ENCODE measurements around the gene OR51B2.
"Not testable (repeated sequence)": the region's sequence is repeated elsewhere in the genome, so short reads cannot be mapped to it uniquely, and the experiment has no call there.

The OR51B2 gene, protein sequence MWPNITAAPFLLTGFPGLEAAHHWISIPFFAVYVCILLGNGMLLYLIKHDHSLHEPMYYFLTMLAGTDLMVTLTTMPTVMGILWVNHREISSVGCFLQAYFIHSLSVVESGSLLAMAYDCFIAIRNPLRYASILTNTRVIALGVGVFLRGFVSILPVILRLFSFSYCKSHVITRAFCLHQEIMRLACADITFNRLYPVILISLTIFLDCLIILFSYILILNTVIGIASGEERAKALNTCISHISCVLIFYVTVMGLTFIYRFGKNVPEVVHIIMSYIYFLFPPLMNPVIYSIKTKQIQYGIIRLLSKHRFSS

DNA sequence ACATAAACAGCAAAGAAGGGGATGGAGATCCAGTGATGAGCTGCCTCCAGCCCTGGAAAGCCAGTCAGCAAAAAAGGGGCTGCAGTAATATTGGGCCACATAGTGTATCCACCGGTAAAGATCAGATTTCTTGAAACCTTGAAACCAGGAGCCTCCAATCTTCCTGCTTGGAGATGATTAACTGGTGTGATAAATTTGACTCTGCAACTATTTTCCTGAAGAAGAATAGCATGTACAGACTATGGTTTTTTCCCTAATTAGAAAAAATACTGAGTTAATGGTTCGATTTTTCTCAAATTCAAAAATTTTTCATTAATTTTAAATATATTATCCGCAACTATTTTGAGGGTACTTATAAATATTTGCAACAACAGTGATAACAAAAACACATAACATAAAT is at the start of gene OR51B2:
OR51B2 (minus strand) TSS at position 101 of the 400 bp plus-strand sequence; CDS start at position 101, 0 bp downstream.
- Mint-ChIP-seq H3K9me3 (no peaks in the 10 kb centered on the region), H3K4me3 (no peak within 1 kb of the TSS), H3K36me3 (no peaks in the 10 kb centered on the region), H3K27ac (no peak within 1 kb of the TSS), H3K27me3 (no peaks in the 10 kb centered on the region), H3K4me1 (no peaks in the 10 kb centered on the region)

DNA sequence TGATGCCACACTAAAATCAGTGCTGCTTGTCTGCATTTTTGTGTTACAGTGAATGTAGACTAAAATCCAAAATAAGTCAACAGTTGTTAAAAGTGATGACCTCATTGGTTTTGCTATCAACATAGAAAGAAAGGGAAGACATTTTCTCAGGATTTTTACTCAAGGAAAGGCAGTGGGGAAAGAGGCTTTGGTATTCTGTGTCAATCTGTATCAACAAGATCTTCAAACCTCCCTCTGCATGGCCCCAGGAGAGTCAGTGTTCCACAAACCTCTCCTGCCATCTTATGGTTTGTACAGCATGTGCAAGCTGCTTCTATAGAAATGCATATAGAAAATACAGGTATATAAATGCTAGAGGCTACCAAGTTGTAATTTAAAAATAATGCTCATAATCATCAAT is 45.7 kb upstream of the OR51B2 start:
- H3K9me3 Mint-ChIP-seq: no peaks in the 10 kb centered on the region
- no peaks in the 10 kb centered on the region for H3K36me3 Mint-ChIP-seq
- H3K27me3 Mint-ChIP-seq: peaks cover 8% of the 10 kb centered on the region
- no peak overlapping the region for H3K4me3 Mint-ChIP-seq
- no peaks in the 10 kb centered on the region for H3K4me1 Mint-ChIP-seq
- H3K27ac Mint-ChIP-seq: no peak overlapping the region

DNA sequence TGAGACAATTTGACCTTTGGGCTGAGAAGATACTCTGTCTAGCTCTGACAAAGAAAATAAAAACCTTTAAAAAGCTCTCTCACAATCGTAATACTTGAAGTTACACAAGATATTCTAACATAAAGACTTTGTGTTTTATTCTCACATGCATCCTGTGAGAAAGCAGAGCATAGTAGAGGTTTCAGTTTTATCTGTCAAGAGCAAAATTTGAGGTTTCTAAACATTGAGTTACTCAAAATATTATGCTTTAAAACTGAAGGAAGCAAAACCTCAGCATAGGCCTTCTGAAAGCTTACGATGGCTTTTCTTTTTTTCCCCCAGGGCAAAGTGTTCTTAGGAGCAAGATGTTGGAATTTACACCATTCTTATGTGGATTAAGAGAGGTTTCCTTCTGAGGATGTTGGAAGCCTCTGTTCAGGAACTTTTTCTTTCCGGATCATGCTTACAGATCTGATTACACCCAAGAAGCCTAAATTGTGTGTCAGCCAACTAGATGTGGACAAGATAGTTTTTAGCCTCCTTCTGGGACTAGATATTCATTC is 44.5 kb upstream of the OR51B2 start:
- Mint-ChIP-seq H3K4me1 (no peaks in the 10 kb centered on the region), H3K27me3 (peaks cover 8% of the 10 kb centered on the region), H3K27ac (no peak overlapping the region), H3K9me3 (no peaks in the 10 kb centered on the region), H3K36me3 (no peaks in the 10 kb centered on the region), H3K4me3 (no peak overlapping the region)

DNA sequence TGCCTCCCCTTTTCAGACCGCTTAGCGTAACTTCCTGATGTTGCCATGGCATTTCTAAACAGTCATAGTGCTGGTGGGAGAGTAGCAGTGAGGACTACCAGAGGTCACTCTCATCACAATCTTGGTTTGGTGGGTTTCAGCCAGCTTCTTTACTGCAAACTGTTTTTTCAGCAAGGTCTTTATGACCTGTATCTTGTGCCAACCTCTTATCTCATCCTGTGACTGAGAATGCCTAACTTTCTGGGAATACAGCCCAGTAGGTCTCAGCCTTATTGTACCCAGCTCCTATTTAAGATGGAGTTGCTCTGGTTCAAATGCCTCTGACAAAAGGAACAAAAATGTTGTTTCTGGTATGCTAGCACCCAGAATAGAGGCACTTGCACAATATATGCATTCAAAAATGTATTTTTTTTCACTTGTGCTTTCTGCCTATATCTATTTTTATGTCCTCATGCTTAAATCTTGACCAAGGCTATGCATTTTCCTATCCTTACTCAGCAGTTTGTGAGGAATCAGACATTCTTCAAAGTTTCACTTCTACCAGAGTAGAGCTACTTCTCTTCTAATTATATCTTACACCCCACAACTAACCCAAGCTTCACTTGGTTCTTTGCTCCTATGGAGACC is 43.5 kb upstream of the OR51B2 start:
- peaks cover 5% of the 10 kb centered on the region for H3K27me3 Mint-ChIP-seq
- H3K4me1 Mint-ChIP-seq: no peaks in the 10 kb centered on the region
- no peak overlapping the region for H3K4me3 Mint-ChIP-seq
- no peaks in the 10 kb centered on the region for H3K9me3 Mint-ChIP-seq
- H3K36me3 Mint-ChIP-seq: no peaks in the 10 kb centered on the region
- H3K27ac Mint-ChIP-seq: no peak overlapping the region

DNA sequence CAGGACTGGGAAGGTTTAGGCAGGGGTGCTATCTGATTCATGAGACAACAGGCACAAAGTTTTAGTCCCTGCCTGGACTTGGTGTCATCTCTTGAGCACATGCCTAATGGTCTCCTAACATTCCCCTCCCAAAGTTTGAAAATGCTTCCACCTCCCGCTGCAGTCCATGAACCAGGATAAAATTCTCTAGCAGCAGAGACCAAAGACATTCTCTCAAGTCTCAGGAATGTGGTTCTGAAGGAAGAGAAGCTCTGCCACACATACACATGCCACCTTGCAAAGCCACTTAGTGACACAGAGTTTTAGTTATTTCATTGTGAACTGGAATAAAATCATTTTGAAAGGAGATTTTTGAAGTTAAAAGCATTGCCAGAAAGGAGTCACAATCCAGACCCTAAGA is 42.8 kb upstream of the OR51B2 start:
- Mint-ChIP-seq H3K4me3 (no peak overlapping the region), H3K9me3 (no peaks in the 10 kb centered on the region), H3K27me3 (peaks cover 4% of the 10 kb centered on the region), H3K36me3 (no peaks in the 10 kb centered on the region), H3K27ac (no peak overlapping the region), H3K4me1 (no peaks in the 10 kb centered on the region)

DNA sequence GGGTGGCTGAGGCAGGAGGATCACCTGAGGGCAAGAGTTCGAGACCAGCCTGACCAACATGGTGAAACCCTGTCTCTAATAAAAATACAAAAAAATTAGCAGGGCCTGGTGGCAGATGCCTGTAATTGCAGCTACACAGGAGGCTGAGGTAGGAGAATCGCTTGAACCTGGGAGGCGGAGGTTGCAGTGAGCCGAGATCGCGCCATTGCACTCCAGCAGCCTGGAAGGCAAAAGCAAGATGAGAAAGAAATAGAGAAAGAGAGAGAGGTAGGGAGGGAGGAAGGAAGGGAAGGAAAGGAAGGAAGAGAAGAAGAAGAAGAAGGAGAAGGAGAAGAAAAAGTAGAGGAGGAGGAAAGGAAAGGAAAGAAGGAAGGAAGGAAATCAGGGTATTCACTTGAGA is 42.3 kb upstream of the OR51B2 start:
- H3K36me3 Mint-ChIP-seq, H3K9me3 Mint-ChIP-seq, H3K4me3 Mint-ChIP-seq, H3K4me1 Mint-ChIP-seq, H3K27ac Mint-ChIP-seq, H3K27me3 Mint-ChIP-seq: not testable (repeated sequence)

DNA sequence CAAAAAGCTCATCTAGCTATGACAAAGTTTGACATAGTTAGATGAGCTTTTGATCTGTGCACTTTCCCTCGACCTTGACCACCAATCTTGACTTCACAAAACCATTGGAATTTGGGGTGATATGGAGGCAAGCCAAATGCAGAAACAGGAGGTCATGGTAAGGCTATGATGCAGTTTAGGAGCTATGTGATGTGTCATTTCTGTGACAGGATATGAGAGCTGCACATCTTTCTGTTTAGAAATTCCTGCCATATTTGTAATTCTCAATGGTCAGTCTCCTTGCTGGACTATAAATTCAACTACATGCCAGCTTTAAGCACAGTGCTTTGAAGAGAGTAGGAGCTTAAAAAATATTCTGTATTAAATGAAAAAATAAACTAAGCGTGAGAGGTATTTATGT is 40.1 kb upstream of the OR51B2 start:
- Mint-ChIP-seq H3K36me3 (no peaks in the 10 kb centered on the region), H3K4me3 (no peak overlapping the region), H3K4me1 (no peaks in the 10 kb centered on the region), H3K27me3 (peaks cover 2% of the 10 kb centered on the region), H3K27ac (no peak overlapping the region), H3K9me3 (no peaks in the 10 kb centered on the region)

DNA sequence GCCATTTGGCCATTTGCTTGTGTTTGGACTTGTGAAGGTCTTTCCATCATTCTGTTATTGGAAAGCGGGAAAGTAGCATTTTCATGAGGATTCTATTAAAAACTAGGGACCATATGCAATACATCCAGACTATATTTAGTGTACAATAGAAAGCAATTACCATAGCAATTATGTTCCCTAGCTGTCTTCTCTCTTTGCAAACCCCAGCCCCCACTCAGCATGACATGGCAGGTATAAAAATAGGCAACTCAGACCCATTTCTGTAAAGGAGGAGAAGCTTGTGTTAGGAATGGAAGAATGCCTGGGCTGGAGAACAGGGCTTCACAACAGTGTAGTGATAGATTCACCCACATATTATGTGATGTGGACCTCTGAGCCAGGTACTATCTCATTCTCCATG is 39.6 kb upstream of the OR51B2 start:
- Mint-ChIP-seq H3K4me3 (no peak overlapping the region), H3K27ac (no peak overlapping the region), H3K9me3 (no peaks in the 10 kb centered on the region), H3K36me3 (no peaks in the 10 kb centered on the region), H3K4me1 (no peaks in the 10 kb centered on the region), H3K27me3 (peaks cover 2% of the 10 kb centered on the region)

DNA sequence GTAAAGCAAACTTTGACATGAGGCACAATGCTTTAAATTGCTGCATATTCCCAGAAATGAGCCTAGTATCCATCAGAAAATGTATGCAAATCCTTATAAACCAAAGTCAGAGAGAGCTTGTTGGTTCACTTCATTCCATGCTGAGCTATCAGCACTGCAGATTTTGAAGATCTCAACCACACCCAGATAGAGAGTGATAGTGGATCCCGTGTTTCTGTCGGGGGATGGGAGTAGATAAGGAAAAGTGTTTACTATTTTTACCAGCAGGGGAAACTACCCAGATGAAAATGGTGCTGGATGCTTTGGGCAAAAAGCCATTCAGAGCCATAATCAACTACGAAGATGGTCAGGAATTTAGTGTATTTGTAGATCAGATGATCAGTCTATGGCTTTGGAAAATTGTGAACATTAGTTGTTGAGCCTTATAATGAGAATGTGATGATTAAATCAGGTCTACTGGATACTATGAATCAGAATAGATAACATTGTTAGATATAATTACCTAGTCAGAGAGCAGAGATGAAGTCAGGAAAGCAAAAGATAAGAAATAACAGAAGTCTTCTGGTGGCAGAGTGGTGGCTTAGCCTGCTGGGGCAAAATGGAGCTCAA is 38.0 kb upstream of the OR51B2 start:
- H3K4me3 Mint-ChIP-seq: no peak overlapping the region
- H3K36me3 Mint-ChIP-seq: no peaks in the 10 kb centered on the region
- no peaks in the 10 kb centered on the region for H3K9me3 Mint-ChIP-seq
- H3K27ac Mint-ChIP-seq: no peak overlapping the region
- peaks cover 2% of the 10 kb centered on the region for H3K27me3 Mint-ChIP-seq
- no peaks in the 10 kb centered on the region for H3K4me1 Mint-ChIP-seq

DNA sequence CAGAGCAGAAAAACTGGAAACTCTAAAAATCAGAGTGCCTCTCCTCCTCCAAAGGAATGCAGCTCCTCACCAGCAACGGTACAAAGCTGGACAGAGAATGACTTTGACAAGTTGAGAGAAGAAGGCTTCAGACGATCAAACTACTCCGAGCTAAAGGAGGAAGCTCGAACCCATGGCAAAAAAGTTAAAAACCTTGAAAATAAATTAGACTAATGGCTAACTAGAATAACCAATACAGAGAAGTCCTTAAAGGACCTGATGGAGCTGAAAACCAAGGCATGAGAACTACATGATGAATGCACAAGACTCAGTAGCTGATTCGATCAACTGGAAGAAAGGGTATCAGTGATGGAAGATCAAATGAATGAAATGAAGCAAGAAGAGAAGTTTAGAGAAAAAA is 31.9 kb upstream of the OR51B2 start:
- H3K9me3 Mint-ChIP-seq, H3K36me3 Mint-ChIP-seq, H3K4me1 Mint-ChIP-seq, H3K4me3 Mint-ChIP-seq, H3K27ac Mint-ChIP-seq, H3K27me3 Mint-ChIP-seq: not testable (repeated sequence)

DNA sequence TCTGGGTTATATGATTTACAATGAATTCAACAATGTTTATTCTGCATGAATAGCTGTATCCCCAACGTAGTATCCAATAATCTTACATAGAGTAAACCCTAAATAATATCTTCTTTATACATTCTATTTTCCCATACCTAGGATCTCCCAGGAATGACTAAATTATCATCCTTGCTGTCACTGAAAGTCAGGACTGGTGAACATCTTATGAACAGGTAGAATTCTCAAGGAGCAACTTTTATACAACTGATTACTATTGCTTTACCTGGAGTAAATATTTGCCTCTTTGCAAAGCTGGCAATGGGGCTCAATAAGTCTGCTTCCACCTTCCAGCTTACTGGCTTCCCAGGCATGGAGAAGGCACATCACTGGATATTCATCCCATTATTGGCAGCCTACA is 27.1 kb upstream of the OR51B2 start, which contains the start of gene OR51B6:
OR51B6 (plus strand) TSS at position 301 of the 400 bp plus-strand sequence; CDS start at position 301, 0 bp downstream.
- Mint-ChIP-seq H3K4me3 (no peak within 1 kb of the TSS), H3K4me1 (no peaks in the 10 kb centered on the region), H3K36me3 (no peaks in the 10 kb centered on the region), H3K27me3 (peaks cover 9% of the 10 kb centered on the region), H3K9me3 (no peaks in the 10 kb centered on the region), H3K27ac (no peak within 1 kb of the TSS)

DNA sequence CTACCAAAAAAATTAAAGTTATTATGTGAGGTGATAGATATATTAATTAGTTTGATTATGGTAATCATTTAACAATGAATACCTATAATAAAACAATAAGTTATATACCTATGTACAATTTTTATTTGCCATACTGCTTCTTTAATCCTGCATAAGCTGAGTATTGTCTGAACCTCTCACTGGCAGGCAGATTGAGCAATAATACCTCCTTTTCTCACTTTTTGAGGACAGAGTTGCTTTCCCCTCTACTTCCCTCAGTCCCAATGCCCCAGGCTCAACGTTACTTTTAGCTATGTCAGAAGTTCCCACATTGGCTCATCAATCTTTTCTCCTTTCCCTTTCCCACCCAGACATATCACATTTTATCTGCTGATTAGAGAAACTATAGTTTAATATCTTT is 25.5 kb upstream of the OR51B2 start:
- Mint-ChIP-seq H3K27me3 (peaks cover 9% of the 10 kb centered on the region), H3K27ac (no peak overlapping the region), H3K4me3 (no peak overlapping the region), H3K36me3 (no peaks in the 10 kb centered on the region), H3K4me1 (no peaks in the 10 kb centered on the region), H3K9me3 (no peaks in the 10 kb centered on the region)

DNA sequence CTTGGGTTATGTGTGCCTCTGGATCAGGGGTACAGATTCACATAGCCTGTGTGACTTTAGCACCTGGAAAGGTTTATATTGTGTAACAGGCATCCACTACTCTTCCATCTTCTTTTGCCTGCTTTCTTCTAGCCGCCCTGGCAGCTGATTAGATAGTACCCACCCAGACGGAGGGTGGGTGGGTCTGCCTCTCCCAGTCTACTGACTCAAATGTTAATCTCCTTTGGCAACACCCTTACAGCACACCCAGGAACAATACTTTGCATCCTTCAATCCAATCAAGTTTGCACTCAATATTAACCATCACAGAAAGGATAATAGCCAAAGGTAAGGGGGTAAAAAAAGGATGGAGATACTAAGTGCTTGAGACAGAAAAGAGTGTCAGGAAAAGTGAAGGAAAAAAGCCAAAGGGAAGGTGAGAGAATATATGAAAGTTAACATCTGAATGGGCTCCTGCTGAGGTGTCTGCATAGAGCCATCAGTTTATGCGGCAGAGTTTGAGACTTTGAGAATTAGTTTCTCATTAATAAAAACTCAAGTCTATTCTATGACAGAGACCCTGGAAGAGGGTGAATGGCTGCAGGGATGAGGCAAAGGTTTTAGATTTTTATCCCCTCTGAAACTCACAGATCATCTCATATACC is 24.6 kb upstream of the OR51B2 start:
- H3K4me1 Mint-ChIP-seq: no peaks in the 10 kb centered on the region
- H3K9me3 Mint-ChIP-seq: no peaks in the 10 kb centered on the region
- H3K27ac Mint-ChIP-seq: no peak overlapping the region
- peaks cover 11% of the 10 kb centered on the region for H3K27me3 Mint-ChIP-seq
- H3K36me3 Mint-ChIP-seq: no peaks in the 10 kb centered on the region
- H3K4me3 Mint-ChIP-seq: no peak overlapping the region

DNA sequence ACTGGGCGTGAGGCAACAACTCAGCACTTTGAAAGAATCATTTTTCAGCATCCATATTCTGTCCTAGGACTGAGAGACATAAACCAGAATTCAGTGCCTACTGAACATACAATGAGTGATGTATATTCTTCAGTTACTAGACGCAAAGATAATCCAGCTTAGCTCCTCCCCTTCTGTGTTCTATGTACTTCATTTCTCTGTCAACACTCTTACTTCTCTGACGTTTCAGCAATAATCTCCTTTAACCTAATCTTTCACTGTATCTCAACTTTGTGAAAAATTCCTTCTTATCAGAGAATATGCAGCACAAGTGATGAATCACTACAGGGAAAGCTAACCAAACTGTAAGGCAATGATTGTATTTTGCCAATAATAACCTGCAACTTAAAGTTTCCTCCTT is 21.7 kb upstream of the OR51B2 start:
- Mint-ChIP-seq H3K4me3 (no peak overlapping the region), H3K27me3 (peaks cover 13% of the 10 kb centered on the region), H3K4me1 (no peaks in the 10 kb centered on the region), H3K36me3 (no peaks in the 10 kb centered on the region), H3K9me3 (no peaks in the 10 kb centered on the region), H3K27ac (no peak overlapping the region)

DNA sequence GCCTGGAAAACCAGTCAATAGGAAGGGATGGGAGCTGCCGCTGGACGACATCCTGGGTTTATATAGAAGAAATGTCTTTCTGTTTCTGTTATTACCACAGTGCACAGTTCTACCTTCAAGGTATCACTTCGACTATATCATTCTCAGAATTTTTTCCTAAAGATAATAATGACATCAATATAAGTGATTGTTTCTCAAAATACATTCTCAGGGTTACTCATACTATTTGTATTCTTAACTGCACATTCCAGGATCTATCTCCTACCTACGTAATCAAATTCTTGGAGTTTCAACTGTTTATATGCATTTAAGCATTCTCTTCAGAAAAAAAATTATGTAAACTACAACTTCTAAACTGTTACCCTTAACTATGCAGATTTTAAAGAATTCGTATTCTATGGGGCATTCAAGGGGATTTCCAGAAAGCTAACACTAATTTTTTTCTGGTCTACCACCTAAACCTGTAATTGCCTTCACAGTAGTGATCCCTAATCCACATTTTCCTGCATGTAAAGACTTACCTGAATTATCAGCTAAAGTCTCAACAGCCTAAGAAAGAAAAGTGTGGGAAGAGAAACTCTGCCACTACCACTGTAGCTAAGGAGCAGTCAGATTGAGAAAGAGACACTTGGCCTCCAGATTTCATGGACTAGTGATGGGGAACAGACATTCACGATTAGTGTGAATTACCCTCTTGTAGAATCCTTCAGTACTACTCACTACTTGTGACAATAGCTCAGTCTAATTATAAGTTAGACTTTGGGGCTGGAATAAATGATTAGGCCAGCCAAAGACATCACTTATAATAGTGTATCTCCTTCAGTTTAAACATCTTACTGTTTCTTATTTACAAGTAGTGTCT is 19.6 kb upstream of the OR51B2 start, which contains the start of gene OR51B5:
OR51B5 (minus strand) TSS at position 51 of the 862 bp plus-strand sequence; CDS start at position 51, 0 bp downstream.
- H3K36me3 Mint-ChIP-seq: no peaks in the 10 kb centered on the region
- no peak within 1 kb of the TSS for H3K27ac Mint-ChIP-seq
- no peaks in the 10 kb centered on the region for H3K9me3 Mint-ChIP-seq
- peaks cover 11% of the 10 kb centered on the region for H3K27me3 Mint-ChIP-seq
- H3K4me1 Mint-ChIP-seq: no peaks in the 10 kb centered on the region
- H3K4me3 Mint-ChIP-seq: no peak within 1 kb of the TSS

Measured in activated naive CD4-positive, alpha-beta T cell treated with anti-CD3 and anti-CD28 coated beads, Interleukin-2, amount 50 U/mL, for 24 hours (primary cell).